Transverse colon (tissue), 4 donors: ENCODE data around the gene PDE4B. TPM values are rescaled to one million over a fixed set of nuclear protein-coding genes. Genes with fewer than 3 reads are reported as not detected.

ENCODE experiments used
- DNase-seq: peaks from one replicate; pipeline ENCODE4 v3.0.0-alpha.2; 2019
- H3K27ac ChIP-seq, 4 donors: fragments of 200-600 bp; sonication (generic); 2 replicates each; pipeline ENCODE4 v1.5.1; 2016 to 2018; ENCODE audit warnings: inconsistent platforms in 4 of 4
- H3K27me3 ChIP-seq: fragments of 200-600 bp; sonication (generic); 2 replicates; pipeline ENCODE4 v1.5.1; 2017; ENCODE audit warnings: inconsistent platforms
- H3K36me3 ChIP-seq, 4 donors: fragments of 200-600 bp; sonication (generic); 2 replicates each; pipeline ENCODE4 v1.5.1; 2017 to 2019; ENCODE audit warnings: inconsistent platforms in 4 of 4
- H3K4me1 ChIP-seq, 4 donors: fragments of 200-600 bp; sonication (generic); 2 replicates each; pipeline ENCODE4 v1.5.1; 2017 to 2020; ENCODE audit warnings: inconsistent platforms in 4 of 4
- H3K4me3 ChIP-seq, 4 donors: fragments of 200-600 bp; sonication (generic); 1 replicate in 1 of 4; 2 replicates in 3 of 4; pipeline versions ENCODE4 v1.5.1 to v1.6.1; 2017 to 2019; ENCODE audit warnings: inconsistent platforms in 4 of 4
- H3K9me3 ChIP-seq, 2 donors: fragments of 200-600 bp; sonication (generic); 2 replicates each; pipeline ENCODE4 v1.5.1; 2017 to 2019; ENCODE audit warnings: inconsistent platforms in 2 of 2
- EP300 ChIP-seq: sonication (generic); formaldehyde crosslinking; IDR thresholded peaks from one replicate; pipeline ENCODE4 v1.6.1; 2017; ENCODE audit warnings: antibody characterized with exemption, low read depth
- POLR2A ChIP-seq: fragments of 450-650 bp; IDR thresholded peaks from one replicate; pipeline ENCODE4 v1.6.1; 2016; ENCODE audit warnings: antibody characterized with exemption, mild to moderate bottlenecking, moderate library complexity
- POLR2AphosphoS5 ChIP-seq, 3 donors: sonication (generic); formaldehyde crosslinking; IDR thresholded peaks; one replicate each; pipeline ENCODE4 v1.6.1; 2016; ENCODE audit warnings: antibody characterized with exemption in 3 of 3
- WGBS, 2 donors: methylation state at CpG; one replicate each; pipeline ENCODE4 v1.1.5; 2018; ENCODE audit warnings: low coverage in 1 of 2; 5-methylcytosine and 5-hydroxymethylcytosine counted together
- in situ Hi-C, 4 donors: fragments of 200-750 bp; cut with MboI; loops; one replicate each; pipeline versions ENCODE4 v1.15.0 to v1.15.1; 2017; ENCODE audit warnings: low sequenced_read_pairs in 3 of 4, low pct_ligation_motif_present in 1 of 4, low pct_unique_long_range_greater_than_20kb in 1 of 4
- intact Hi-C: fragments of 100-400 bp; cut with DNase I; formaldehyde crosslinking; loops from one replicate; pipeline ENCODE4 v1.15.1; 2023; ENCODE audit warnings: low total_unique reads
- total RNA-seq, 4 donors: library from RNA; depleted of rRNA; stranded (reverse); fragments of >200 nt; gene quantifications; one replicate each; pipeline ENCODE4 v1.1.0, GENCODE V29; 2016
- TF ChIP-seq, protein P1 (sequence below), 5 experiments: fragments of 200-600 bp in 3 of 5; fragments of 450-650 bp in 2 of 5; sonication (generic) in 3 of 5; IDR thresholded peaks; 1 replicate in 2 of 5; 2 replicates in 3 of 5; pipeline ENCODE4 v1.5.1; 2016 to 2017; ENCODE audit warnings: antibody characterized with exemption in 5 of 5, inconsistent platforms in 3 of 5, mild to moderate bottlenecking in 2 of 5, moderate library complexity in 1 of 5

PDE4B gene
- total RNA-seq, 4 donors from 2014 or later, result 4.5 to 14.8 (median 6.5) TPM

GRCh38 chr1:66223681-66224080 lies 431.0 kb downstream of the PDE4B start:
- 59 to 82% methylated on average over 2 to 3 of the region's 3 CpGs for WGBS, 2 donors
- Histone ChIP-seq H3K9me3 (no peaks in the 10 kb centered on the region), H3K27me3 (no peaks in the 10 kb centered on the region), H3K4me3 (no peak overlapping the region), H3K27ac (no peak overlapping the region), H3K36me3 (no peaks in the 10 kb centered on the region), H3K4me1 (no peaks in the 10 kb centered on the region)
- intact Hi-C loops, result no loop called here
- no peak for TF ChIP-seq EP300
- TF ChIP-seq, protein P1, sequence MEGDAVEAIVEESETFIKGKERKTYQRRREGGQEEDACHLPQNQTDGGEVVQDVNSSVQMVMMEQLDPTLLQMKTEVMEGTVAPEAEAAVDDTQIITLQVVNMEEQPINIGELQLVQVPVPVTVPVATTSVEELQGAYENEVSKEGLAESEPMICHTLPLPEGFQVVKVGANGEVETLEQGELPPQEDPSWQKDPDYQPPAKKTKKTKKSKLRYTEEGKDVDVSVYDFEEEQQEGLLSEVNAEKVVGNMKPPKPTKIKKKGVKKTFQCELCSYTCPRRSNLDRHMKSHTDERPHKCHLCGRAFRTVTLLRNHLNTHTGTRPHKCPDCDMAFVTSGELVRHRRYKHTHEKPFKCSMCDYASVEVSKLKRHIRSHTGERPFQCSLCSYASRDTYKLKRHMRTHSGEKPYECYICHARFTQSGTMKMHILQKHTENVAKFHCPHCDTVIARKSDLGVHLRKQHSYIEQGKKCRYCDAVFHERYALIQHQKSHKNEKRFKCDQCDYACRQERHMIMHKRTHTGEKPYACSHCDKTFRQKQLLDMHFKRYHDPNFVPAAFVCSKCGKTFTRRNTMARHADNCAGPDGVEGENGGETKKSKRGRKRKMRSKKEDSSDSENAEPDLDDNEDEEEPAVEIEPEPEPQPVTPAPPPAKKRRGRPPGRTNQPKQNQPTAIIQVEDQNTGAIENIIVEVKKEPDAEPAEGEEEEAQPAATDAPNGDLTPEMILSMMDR (IDR thresholded peaks at IDR 0.05), result no peak
- no peak for TF ChIP-seq POLR2A
- no peak for TF ChIP-seq POLR2AphosphoS5 (IDR thresholded peaks at IDR 0.05)
- no peak for DNase-seq
- in situ Hi-C loops, result no loop called here

GRCh38 chr1:66226985-66227384 lies 434.3 kb downstream of the PDE4B start:
- 86 to 96% methylated on average over 4 of the region's 4 CpGs for WGBS, 2 donors
- intact Hi-C loops, result no loop called here
- no peaks in the 10 kb centered on the region for H3K4me1 ChIP-seq
- no peak overlapping the region for H3K4me3 ChIP-seq
- no peaks in the 10 kb centered on the region for H3K9me3 ChIP-seq
- no peaks in the 10 kb centered on the region for H3K36me3 ChIP-seq
- no peak overlapping the region for H3K27ac ChIP-seq
- no peaks in the 10 kb centered on the region for H3K27me3 ChIP-seq
- no peak for TF ChIP-seq POLR2AphosphoS5 (IDR thresholded peaks at IDR 0.05)
- TF ChIP-seq, protein P1 (IDR thresholded peaks at IDR 0.05), result no peak
- no peak for DNase-seq
- in situ Hi-C loops, result loop anchor here in 3 of 4 donors (25.0 kb wide), 4 partner anchors 510 to 990 kb away; no protein-coding TSS in a partner anchor

- H3K4me1 ChIP-seq, result no peaks in the 10 kb centered on the region
- H3K9me3 ChIP-seq, result no peaks in the 10 kb centered on the region
- 98% methylated on average over 2 of the region's 2 CpGs; no CpG with 5 or more reads in 1 of the 2 donors for WGBS, 2 donors
- in situ Hi-C loops (loop anchor here in 3 of 4 donors (25.0 kb wide), 4 partner anchors 509 to 991 kb away; no protein-coding TSS in a partner anchor), intact Hi-C loops (no loop called here)
- no peak overlapping the region for H3K4me3 ChIP-seq
- no peaks in the 10 kb centered on the region for H3K36me3 ChIP-seq
- no peak for DNase-seq
- H3K27ac ChIP-seq, result no peak overlapping the region
- H3K27me3 ChIP-seq, result no peaks in the 10 kb centered on the region
- TF ChIP-seq, protein P1 (IDR thresholded peaks at IDR 0.05), result no peak
- TF ChIP-seq POLR2A (no peak), EP300 (no peak), POLR2AphosphoS5 (IDR thresholded peaks at IDR 0.05) (no peak)
Observed at GRCh38 chr1:66227966-66228365, 435.3 kb downstream of the PDE4B start.

DNA sequence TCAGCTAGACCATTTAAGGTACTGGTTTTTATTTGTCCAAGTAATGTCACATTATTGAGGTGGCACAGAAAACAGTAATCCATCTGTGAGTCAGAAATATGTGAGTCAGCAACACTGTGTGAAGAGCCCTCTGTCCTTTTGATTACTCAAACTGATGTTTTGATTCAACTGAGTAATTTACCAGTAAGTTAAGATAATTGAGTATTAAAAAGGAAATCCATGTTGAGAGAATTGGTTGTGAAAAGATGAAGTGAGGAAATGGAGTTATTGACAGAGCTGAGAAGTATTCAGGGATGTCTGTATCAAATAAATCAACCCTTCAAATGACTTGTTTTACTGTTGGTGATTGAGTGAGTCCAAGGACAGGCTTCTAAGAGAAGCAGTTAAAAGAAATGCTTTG lies 438.5 kb downstream of the PDE4B start:
- Histone ChIP-seq H3K4me3 (no peak overlapping the region), H3K9me3 (no peaks in the 10 kb centered on the region), H3K4me1 (no peaks in the 10 kb centered on the region), H3K27ac (no peak overlapping the region), H3K36me3 (no peaks in the 10 kb centered on the region), H3K27me3 (no peaks in the 10 kb centered on the region)
- intact Hi-C loops (no loop called here), in situ Hi-C loops (loop anchor here in 3 of 4 donors (25.0 kb wide), 4 partner anchors 506 to 994 kb away; no protein-coding TSS in a partner anchor)
- no peak for DNase-seq
- TF ChIP-seq POLR2AphosphoS5 (IDR thresholded peaks at IDR 0.05) (no peak), POLR2A (no peak), EP300 (no peak)
- TF ChIP-seq, protein P1 (IDR thresholded peaks at IDR 0.05), result no peak
